Measurements from ENCODE around the gene MXRA7.

- TF ChIP-seq, protein P1, sequence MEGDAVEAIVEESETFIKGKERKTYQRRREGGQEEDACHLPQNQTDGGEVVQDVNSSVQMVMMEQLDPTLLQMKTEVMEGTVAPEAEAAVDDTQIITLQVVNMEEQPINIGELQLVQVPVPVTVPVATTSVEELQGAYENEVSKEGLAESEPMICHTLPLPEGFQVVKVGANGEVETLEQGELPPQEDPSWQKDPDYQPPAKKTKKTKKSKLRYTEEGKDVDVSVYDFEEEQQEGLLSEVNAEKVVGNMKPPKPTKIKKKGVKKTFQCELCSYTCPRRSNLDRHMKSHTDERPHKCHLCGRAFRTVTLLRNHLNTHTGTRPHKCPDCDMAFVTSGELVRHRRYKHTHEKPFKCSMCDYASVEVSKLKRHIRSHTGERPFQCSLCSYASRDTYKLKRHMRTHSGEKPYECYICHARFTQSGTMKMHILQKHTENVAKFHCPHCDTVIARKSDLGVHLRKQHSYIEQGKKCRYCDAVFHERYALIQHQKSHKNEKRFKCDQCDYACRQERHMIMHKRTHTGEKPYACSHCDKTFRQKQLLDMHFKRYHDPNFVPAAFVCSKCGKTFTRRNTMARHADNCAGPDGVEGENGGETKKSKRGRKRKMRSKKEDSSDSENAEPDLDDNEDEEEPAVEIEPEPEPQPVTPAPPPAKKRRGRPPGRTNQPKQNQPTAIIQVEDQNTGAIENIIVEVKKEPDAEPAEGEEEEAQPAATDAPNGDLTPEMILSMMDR (conservative IDR thresholded peaks at IDR 0.05; ENCODE audit: low read depth, low read length) = peak; percentile 37
- TF ChIP-seq MAFK (IDR thresholded peaks at IDR 0.05; ENCODE audit: low read depth, low read length) = no peak
- TF ChIP-seq RAD21 (IDR thresholded peaks at IDR 0.05; ENCODE audit: low read length) = no peak
- TF ChIP-seq POLR2A (IDR thresholded peaks at IDR 0.05; ENCODE audit: low read depth, low read length) = no peak
- no peak for TF ChIP-seq FOS (IDR thresholded peaks at IDR 0.05; ENCODE audit: low read depth, low read length)
- no peak for TF ChIP-seq CEBPB (IDR thresholded peaks at IDR 0.05; ENCODE audit: low read depth, low read length)
These were observed 2.6 kb downstream of the MXRA7 start for GRCh38 chr17:76707985-76708807.

Data from IMR-90 (cell line).